GM21447 (cell line): ENCODE data around the gene FMNL1.

Source experiments
- ATAC-seq: cut with Tn5 transposase; IDR thresholded peaks from one replicate; pipeline ENCODE4 v1.9.1; 2021; ENCODE audit not compliant: unreplicated experiment

The FMNL1 gene

GRCh38 chr17:45222996-45223538 is 1.4 kb downstream of the FMNL1 start:
- ATAC-seq: no peak

DNA sequence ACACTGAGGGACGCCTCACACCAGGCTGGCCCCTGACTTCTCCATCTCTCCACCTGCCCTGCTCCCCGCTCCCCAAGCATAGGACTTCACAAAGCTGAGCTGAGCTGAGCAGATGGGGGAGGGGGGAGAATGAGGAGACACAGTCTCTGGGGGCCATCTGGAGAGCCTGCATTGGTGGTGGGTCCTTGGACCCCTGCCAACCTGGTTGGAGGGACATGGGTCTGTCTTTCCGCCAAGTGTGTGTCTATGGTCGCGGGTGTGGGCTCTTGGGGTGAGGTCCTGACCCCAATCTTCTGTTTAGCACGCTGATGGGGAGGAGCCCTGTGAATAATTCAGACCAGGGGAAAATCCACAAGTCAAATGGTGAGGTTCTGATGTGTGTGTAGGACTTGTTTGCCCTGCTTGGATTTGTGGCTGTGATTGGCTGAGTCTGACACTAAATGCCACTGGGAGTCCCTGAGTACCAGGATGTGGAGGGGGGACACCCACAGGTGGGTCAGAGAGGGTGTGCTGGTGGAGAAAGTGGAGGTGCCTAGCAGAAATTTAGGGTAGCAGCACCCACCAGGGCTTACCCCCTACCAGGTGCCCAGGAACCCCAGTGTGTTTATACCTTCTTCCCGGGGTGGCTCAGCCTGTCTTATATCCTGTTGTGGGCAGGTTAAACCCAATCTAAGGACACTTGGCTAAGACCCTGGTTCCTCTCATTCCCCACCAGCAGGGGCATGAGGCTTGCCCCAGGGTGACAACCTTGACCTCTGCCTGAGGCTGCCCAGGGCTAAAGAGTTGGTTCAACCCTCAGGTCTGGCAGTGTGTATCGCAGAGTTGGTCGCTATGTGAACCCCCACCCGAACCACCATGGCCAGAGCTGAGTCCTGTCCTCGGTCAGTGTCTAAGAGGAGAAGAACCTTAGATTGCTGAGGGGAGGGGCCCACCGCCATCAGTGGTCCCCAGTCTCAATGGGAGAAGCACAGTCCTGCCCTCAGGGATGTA is 2.1 kb downstream of the FMNL1 start:
- no peak for ATAC-seq

GRCh38 chr17:45224671-45225050 is 3.0 kb downstream of the FMNL1 start:
- no peak for ATAC-seq

- no peak for ATAC-seq
Observed at GRCh38 chr17:45225051-45225700, 3.5 kb downstream of the FMNL1 start.

DNA sequence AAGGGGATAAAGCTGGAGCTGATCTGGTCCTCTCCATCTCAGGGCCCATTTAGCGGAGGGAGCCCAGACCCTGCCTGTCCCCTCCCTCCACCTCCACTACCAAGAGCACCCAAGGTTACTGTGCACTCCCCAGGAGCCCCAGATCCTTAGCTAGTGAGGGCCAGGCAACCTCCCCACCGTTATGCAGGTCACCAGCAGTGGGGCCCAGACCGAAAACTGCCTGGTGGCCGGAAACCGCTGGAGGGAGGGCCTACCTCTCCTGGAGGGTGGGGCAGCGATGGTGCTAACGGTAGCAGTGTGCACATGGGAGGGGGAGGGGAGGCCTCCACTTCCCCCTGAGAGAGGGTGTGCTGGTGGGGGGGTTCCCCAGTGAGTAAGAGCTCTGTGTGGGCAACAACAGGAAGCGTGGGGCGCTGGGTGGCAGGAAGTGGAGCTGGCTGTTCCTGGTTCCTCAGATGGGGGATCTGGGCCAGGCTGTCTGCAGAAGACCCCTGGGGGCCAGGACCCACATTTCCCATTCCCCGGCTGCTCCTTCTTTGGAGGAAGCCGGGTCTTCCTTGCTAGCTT is 4.4 kb downstream of the FMNL1 start:
- peak; percentile 31 for ATAC-seq

DNA sequence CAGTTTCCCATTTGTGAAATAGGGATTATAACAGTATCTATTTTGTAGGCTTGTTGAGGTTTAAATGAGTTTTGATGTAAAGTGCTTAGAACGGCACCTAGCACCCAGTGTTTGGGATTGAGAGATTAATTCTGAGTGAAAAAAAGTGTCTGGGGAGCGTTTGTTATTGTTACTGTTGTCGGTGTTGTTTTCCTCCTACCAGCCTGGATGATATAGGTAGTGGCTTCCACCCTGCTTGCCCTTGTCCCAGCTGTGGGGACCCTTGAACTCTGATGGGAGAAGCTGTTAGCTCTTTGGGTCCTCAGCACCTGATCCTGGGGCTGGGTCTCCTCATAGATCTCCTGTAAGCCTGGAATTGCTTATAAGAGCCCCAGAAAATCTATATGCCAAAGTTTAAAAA is 4.9 kb downstream of the FMNL1 start:
- ATAC-seq: no peak

GRCh38 chr17:45227101-45227925 is 5.6 kb downstream of the FMNL1 start:
- ATAC-seq: no peak

DNA sequence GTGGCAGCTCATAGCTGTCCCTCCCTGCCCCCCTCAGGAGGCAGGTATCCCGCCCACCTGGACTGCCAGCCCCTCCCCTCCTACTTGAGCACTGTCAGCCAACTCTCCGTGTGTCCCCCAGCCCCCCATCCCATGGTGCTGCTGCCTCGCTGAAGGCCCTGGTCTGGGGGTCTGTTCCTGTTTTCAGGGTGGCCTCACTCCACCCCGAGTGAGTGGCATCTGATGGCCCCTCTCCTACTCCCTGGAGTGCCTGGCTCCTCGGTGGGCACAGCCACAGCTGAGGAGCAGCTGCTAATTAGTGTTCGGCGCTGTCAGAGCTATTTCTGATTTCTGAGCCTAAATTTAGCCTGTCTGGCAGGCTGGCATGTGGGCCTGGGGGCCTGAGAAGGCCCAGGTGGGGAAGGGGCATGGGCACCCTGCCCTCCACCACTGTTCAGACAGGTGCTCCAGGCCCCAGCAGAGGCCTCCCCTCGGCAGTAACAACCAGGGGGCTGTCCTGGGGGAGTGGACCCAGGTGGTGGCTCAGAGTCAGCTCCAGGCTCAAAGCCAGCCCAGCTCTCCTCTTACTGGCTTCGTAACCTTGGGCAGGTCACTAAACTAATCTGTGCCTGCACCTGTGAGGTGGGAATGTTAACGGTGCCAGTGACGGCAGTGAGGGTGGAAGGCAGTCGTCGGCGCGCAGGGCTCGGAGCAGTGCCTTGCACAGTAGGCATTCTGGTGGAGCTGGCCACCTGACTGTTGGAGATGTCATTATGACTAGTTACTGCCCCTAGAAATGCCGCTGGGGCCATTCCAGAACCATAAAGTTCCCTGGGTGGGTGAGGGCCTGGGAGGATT is 6.5 kb downstream of the FMNL1 start:
- ATAC-seq: no peak

DNA sequence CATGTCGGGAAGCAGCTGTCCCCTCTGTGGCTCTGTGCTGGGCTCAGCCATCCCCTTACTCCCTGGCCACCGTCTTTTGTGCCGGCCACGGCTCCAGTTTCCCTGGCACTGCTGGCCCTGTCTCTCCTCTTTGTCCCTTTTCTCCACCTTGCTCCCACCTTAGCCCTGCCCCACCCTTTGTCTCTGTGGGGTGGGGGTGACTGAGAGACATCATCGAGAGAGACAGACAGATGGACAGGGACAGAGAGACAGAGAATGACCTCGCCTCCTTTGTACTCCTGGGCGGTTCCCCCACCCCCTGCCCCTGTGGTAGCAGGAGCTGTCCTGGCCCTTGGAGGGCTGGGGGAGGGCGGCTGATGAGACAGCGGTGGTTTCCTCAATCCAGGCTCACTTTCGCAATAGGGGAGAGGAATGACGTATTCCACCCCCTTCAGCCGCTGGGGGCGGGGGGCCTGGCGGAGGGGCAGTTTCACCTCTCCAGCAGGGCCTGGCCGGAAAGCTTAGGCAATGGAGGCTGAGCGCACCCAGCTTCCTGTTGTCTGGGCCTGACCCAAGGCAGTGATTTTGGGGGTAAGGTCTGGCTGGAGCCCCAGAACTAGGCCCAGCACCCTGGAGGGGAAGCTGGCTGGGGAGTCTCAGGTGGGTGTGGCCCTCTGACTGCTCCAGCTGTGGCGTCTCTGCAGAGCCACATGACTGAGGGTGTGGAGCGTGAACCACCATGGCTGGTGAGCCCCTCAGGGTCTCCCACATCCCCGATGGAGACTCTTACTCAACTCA is 7.3 kb downstream of the FMNL1 start:
- peak; percentile 36 for ATAC-seq

DNA sequence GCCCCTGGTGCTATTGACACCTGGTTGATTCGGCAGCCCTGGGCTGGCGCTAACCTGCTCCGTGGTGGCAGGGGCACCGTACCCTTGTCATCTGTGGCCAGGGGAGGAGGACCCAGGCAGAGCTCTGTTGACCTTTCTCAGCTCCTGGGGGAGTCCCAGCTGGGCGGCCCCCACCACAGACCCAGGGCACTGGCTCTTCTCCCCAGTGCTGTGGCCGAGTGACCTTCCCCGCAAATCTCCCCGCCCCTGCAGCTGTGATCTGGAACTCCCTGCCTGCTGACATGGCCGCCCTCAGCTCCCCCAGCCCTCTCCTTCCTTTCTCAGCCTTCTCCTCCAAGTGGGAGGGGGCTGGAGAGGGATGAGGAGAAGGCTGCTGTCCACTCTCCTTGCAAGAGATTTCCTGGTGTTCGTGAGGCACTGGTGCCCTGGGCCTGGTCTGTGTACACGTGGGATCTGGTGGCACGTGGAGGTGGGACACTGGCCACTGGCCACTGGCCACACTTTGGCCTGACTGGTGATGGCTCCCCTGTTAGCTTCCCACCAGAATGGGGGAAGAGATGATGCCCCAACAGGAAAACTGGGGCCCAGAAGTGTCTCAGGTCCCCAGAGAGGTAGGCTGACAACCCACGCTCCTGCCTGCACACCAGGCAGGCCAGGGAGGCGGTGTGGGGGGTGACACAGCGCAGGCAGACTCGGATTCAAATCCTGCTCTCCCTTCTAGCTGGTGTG is 8.2 kb downstream of the FMNL1 start:
- ATAC-seq: no peak

GRCh38 chr17:45230410-45230786 is 8.7 kb downstream of the FMNL1 start:
- no peak for ATAC-seq

DNA sequence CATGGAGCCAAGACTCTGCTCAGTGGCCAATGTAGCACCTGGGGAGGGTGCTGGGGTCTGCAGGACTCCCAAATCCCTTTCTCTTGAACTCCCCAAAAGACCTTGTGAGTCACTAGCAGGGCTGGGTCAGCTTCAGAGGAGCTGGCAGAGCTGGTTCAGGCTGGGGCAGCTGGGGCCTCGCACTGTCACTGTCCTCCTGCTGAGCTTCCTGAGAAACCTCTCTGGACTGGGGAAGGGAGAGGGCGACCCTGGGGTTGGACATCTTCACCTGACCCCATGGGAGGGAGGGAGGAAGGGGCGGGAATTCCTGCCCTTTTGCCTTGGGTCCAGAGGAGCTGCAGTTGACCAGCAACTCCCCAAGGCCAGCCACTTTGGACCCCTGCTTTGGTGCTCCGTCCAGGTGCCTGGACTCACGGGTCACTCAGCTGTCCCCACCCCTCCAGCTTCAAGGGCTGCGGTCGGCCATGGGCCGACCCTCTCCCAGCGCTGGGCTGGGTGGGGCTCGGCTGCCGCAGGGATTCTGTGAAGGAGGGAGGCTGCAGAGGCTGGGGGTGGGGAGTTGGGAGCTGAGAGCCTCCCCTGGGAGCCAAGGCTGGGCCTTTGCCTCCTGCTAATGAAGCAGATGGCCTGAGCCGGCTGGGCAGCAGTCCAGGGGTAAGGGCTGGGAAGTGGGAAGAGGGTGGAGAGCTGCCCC is 9.2 kb downstream of the FMNL1 start:
- no peak for ATAC-seq

DNA sequence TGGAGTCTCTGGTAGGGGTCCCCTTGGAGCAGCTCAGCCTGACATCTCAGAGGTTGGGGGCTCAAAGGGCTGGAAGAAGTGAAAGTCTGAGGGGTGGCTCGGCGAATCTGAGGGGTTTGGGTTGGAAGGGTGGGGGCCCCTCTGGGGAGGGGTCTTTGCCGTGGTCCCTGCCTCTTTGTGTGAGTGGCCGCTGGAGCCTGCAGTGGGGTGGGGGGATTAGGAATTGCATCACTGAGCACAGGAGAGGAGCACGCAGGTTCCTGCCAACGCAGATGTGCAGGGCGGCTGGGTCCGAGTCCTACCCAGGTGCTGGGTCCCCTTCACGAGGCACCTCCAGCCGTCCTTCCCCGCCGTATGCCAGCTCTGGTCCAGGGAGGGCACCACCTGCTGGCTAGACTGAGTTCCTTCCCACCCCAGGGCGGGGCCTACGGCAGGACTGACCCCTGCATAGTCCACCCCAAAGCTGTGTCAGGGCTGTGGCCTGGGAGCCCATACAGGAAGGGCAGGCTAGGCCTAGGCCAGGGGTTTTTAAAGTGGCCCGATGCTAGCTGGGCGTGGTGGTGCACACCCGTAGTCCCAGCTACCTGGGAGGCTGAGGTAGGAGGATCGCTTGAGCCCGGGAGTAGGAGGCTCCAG is 9.9 kb downstream of the FMNL1 start:
- ATAC-seq: no peak

DNA sequence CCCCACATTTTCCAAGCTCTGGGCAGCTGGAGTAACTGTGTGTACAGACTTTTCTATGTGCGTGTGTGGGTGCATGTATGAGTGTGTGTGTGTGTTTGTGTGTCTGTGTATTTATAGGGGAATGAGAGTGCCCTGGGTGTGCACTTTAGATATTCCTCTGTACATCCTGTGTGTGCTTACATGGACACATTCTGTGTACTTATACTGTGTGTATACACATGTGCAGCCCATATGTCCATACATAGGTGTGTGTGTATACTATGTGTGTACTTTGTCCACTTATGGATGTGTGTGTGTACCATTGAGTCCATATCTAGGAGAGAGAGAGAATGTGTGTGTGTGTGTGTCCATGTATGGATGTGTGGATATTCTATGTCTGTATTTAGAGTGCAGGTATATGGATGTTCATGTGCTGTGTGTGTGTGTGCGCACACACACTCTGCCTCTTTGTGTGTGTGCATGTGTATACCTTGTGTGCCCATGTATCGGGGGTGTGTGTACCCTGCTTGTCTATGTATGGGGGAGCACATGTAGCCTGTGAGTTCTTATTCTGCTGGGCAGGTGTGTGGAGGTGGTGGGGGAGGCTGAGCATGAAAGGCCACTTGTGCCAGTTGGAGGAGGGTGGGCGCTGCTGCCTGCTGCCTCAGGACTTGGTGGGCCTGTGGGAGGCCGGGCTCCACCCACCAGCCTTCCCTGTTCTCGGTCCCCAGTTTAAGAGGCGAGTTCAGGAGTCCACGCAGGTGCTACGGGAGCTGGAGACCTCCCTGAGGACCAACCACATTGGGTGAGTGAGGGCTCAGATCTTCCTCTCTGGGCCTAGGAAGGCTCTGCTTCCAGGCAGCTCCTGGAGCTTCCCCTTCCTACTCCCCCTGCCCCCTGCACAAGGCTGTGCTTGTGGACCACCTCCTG is 11.1 kb downstream of the FMNL1 start:
- no peak for ATAC-seq

GRCh38 chr17:45233423-45233924 is 11.8 kb downstream of the FMNL1 start:
- no peak for ATAC-seq
